GM12875 (cell line): ENCODE measurements around the gene OTOF.

Source experiments
- H3K4me3 ChIP-seq: one replicate; pipeline ENCODE4 v1.5.1; 2011; ENCODE audit warnings: low read depth, low read length, control low read depth
- TF ChIP-seq, protein P1 (sequence below): IDR thresholded peaks from 2 replicates; pipeline ENCODE4 v1.5.1; 2011; ENCODE audit warnings: low read depth, mild to moderate bottlenecking, control low read depth, inconsistent platforms, low read length, moderate library complexity, borderline replicate concordance; ENCODE audit not compliant: insufficient read depth

OTOF gene

DNA sequence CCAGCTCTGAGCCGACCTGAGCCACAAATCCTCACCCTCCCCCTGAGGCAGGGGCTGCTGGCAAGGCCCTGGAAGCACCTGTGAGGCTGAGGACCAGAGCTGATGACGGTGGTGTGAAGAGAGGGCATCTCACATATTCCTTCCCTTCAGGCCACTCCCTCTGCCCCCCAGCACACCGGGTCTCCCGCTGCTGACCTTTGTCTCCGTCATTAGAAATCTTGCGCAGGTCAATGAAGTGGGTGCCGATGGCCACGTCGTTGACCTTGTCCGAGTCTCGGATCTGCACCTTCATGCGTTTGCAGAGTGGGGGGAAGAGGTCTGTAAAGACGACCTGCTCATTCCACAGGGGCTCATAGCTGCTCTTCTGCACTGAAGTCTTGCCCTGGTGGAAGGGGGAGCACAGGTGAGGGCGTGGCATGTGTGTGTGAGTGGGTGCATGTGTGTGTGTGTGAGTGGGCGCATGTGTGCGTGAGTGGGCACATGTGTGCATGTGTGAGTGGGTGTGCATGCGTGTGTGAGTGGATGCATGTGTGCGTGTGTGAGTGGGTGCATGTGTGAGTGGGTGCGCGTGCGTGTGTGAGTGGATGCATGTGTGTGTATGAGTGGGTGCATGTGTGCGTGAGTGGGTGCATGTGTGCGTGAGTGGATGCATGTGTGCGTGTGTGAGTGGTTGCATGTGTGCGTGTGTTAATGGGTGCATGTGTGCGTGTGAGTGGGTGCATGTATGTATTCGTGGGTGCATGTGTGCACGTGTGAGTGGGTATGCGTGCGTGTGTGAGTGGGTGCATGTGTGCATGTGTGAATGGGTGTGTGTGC lies 4.5 kb upstream of the OTOF start:
- TF ChIP-seq, protein P1, sequence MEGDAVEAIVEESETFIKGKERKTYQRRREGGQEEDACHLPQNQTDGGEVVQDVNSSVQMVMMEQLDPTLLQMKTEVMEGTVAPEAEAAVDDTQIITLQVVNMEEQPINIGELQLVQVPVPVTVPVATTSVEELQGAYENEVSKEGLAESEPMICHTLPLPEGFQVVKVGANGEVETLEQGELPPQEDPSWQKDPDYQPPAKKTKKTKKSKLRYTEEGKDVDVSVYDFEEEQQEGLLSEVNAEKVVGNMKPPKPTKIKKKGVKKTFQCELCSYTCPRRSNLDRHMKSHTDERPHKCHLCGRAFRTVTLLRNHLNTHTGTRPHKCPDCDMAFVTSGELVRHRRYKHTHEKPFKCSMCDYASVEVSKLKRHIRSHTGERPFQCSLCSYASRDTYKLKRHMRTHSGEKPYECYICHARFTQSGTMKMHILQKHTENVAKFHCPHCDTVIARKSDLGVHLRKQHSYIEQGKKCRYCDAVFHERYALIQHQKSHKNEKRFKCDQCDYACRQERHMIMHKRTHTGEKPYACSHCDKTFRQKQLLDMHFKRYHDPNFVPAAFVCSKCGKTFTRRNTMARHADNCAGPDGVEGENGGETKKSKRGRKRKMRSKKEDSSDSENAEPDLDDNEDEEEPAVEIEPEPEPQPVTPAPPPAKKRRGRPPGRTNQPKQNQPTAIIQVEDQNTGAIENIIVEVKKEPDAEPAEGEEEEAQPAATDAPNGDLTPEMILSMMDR: no peak
- no peak overlapping the region for H3K4me3 ChIP-seq

DNA sequence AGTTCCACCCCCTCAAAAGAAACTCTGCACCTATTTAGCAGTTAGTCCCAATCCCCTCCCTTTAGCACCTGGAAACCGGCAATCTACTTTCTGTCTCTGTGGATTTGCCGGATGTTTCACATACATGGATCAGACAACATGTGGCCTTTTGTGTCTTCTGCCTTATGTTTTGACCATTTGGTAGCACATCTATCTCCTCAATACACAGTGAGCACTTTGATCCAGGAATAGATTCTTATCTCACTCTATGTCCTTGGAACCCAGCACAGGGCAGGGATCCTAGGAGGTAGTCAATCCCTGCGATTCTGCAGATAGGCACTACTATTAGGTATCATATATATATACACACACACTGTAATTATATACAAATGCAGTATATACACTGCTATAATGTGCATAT lies 3.8 kb upstream of the OTOF start:
- H3K4me3 ChIP-seq: no peak overlapping the region
- TF ChIP-seq, protein P1: no peak

DNA sequence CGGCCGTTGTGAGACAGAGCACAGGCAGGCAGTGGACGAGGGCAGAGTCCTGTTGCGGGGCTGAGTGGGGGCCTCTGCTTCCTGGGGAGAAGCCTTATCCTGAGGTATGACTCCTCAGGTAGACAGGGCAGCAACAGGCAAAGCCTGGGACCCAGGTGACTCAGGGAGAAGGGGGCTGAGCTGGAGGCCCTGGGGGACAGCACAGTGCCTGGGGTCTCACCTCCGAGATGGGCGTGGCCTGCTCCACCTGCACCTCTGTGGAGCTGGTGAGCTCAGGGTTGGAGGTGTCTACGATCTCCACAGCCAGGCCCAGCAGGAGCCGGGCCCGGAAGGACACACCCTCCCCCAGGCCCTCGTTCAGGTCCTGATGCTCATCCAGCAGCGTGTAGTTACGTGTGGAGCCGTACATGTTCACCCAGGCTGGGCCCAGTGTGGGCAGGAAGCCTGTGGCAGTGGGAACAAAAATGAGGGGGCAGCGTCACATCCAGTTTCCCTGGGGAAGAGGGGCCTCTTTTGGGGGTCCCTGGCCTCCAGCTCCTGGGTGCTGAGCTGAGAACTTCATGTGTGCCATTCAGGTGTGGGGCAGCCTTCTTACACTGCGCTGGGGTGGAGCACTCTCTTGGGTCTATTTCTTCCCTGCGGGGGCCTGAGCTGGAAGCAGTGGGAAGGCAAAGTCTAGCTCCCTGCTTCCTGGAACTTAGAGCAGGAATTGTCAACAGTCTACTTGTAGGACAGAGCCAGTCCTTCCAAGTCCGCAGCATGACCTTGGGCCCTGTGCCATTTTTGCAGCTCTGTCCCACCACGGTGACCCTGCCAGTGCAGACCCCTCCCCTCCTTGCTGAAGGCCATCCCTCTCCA lies 2.9 kb upstream of the OTOF start:
- TF ChIP-seq, protein P1: no peak
- H3K4me3 ChIP-seq: no peak overlapping the region

DNA sequence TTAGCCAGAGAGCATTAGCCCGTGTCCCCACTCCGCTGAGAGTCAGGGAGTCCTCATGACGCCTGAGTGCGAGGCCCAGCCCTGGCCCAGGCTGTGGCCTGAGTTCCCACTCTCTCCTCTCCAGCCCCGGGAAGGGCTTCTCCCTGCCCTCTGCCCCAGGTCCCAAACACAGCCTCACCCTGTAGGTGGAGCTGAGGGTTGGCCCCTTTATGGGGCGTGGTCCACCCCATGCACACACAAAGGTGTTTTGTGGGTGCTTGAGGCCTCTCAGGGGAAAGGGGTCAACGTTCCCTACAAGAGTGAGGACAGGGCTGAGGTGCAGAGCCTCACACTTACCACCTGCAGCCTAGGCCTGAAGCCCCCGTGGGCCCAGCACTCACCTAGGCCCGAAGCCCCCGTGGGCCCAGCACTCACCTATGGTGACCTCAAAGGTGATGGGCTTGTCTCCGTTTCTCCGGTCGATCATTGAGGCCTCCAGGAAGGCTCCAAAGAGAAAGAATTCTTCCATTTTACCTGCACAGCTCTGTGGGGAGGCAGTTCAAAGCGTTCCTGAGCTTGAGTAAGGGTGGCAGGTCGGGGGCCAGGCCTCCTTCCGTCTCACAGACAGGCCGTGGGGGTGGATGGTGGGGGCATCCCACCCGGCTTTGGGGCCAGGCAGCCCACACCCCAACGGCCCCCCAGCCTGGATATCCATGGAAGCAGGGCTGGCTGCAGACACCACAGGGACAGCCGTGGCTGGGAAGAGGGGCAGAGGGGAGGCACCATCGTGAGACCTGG lies 2.1 kb upstream of the OTOF start:
- TF ChIP-seq, protein P1: no peak
- no peak overlapping the region for H3K4me3 ChIP-seq

DNA sequence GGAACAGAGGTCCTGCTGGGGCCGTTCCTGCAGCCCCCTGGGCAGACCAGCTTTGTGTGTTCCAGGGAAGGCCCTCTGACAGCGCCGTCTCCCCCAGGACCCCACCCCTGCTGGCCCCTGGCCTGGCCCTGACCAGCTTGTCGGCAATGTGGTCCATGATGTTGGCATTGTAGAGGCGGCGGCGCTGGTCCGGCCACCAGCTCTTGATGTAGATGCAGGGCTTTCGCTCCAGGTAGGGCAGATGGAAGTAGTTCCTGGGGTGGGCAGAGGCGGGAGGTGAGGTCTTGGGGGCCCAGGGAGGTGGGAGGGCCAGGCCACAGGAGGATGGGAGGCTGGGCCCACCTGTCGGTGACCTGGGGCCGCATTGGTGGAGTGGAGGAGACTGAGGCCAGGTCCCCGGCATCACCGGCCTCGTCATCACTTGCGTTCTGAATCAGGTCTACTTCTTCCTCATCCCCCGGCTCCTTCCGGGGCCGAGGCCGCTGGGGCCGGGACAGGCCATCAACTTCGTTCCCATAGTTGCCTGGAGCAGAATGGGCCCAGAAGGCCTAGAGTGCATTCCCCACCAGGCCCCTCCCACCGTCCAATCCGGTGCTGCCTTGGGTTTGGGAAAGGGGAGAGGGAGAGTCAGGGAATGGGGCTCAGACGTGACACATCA lies 1.3 kb upstream of the OTOF start:
- no peak overlapping the region for H3K4me3 ChIP-seq
- TF ChIP-seq, protein P1: no peak

DNA sequence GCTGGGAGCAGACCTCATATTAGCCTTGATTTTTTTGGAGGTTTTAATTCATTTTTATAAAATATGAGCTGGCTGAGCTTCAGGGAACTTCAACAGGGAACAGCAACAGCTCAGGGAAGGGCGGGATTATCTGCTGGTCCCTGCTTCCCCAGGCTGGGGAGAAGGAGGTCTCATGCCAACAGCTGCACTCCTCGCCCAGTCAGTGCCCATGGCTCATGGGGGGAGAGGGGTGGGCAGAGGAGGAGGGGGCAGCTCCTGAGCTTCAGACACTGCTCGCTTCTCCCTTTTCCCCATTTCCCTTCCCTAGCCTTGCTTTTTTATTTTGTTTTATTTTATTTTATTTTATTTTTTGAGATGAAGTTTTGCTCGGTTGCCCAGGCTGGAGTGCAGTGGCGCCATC lies 442 bp upstream of the OTOF start:
- H3K4me3 ChIP-seq: no peak overlapping the region
- TF ChIP-seq, protein P1: no peak
